ENCODE data around the gene CDH23.
A peak's percentile ranks its signal among the peaks of the same experiment; 100 is the strongest.

CDH23 gene

GRCh38 chr10:71750124-71750841, 353.6 kb downstream of the CDH23 start:
- DNase-seq = no peak

DNA sequence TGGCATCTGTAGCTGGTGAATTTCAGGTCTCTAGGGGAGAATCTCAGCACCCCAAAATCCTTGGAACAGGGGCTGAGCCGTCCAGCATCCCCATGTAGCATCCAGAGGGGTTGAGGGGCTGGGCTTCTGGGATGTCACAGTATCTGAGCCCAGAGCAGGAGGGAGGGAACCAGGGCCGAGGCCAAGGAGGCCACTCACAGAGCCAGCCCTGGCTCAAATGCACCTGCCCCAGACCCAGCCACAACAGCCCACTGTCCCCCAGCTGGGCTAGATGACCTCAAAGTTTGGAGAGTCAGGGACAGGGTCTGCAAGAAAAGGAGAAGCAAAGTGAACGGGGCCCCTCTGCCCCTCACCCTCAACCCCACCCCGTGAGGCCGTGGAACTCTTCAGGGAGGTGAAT, 354.3 kb downstream of the CDH23 start:
- DNase-seq = no peak

GRCh38 chr10:71751515-71752224, 354.9 kb downstream of the CDH23 start:
- DNase-seq = no peak

- no peak for DNase-seq
Observed at GRCh38 chr10:71752391-71753090, 355.8 kb downstream of the CDH23 start.

DNA sequence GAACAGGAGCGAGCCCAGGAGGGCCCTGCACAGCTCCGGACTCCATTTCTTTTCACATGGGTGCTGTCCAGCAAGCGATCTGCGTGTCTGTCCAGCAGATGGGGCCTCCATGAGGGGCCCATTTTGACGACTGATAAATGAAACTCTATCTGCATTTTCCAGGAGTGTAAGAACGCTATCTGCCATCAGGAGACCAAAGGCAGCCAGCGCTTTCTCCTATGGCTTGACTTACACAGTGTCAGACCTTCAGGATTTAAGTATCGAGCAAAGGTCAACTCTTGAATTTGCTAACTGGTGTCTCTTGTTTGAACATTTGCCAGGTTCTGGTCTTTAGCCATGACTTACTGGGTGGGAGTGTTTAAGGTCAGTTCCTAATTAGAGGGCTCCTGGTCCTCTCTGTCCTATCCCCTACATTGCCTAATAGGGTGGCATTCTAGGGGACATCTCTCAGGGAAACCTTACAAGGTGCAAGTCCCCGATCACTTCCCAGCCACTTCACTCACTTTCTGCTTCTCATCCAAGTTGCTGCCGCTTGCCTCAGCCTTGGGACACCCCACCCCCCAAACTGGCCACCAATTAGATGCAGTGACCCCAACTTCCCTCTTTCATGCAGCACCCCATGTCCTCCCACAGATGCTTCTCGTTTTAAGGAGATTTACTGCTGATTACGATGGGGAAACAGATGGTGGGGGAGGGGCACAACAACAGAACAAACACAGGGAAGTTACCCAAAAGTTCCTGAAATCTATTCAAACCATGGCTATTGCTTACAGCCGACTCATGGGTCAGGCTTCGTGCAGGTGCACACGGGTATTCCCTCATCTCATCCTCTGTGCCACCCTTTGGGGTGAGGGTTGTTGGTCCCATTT, 356.6 kb downstream of the CDH23 start:
- DNase-seq = peak in 1 of 2 donors; percentile 76

DNA sequence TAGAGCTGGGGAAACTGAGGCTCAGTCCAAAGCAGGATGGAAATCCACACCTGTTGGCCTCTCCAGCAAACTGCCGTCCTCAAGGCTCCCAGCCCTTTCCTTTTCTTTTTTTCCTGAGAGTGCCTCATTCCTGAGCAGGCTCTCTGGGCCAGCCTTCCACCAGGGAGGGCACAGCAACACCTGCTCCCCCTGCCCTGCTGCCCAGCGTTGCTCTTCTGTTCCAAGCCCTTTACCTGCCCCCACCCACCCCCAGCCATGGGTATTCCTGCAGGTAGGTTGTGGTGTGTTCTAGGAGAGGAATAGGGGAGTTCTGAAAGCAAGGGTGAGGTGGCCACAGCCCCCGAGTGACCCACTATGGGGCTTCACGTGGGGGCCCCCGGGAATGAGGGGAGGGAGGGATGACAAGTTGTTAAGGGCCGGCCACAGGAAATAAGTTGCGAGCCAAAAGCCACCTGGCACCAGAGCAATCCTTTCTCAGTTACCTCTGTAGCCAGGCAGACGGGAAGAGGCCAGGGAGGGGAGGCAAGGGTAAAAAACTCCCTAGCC, 357.3 kb downstream of the CDH23 start:
- DNase-seq = no peak

- DNase-seq = no peak
Observed at GRCh38 chr10:71754562-71754961, 357.8 kb downstream of the CDH23 start.

GRCh38 chr10:71755179-71755879, 358.6 kb downstream of the CDH23 start:
- DNase-seq = no peak

- peak in 1 of 2 donors; percentile 55 for DNase-seq
Observed at GRCh38 chr10:71756311-71757191, 359.8 kb downstream of the CDH23 start.

- no peak for DNase-seq
Observed at GRCh38 chr10:71757399-71757922, 360.7 kb downstream of the CDH23 start.

DNA sequence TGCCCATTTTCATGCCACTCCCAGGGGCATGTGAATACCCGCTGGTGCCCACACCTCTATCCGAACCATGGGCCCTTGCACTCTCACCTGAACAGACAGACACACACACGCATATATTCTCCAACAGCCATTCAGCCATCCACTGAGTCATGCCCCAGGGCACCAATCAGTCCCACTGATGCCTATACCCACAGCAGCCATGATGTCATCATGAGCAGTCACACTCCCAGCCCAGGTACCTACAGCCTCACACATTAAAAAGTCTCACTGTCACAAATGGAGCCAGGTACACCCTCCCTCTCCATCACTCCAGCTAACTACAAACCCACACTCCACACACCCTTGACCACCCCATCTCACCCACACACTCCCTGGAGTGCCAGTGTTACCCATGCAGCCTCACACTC, 364.4 kb downstream of the CDH23 start:
- DNase-seq = no peak

- DNase-seq = no peak
Observed at GRCh38 chr10:71761541-71762113, 364.9 kb downstream of the CDH23 start.

DNA sequence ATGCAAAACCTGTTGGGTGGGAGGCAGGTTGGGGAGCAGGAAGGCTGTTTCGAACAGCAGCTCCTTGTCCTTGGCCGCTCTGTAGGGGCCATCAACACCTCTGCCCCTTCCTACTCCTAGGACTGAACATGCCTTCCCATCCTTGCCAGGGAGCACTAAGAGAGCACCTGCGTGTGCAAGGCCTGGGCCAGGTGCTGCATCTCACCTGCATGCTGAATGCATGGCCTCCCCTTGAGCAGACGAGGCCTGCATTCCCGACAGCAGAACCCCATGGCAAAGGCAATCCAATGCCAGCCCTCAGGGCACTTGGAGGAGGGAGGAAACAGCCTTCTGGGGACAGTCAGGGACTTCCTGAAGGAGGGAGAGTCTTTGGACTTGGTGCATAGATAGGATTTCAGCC, 365.6 kb downstream of the CDH23 start:
- no peak for DNase-seq

GRCh38 chr10:71763352-71764127, 366.8 kb downstream of the CDH23 start:
- DNase-seq = no peak

GRCh38 chr10:71765176-71765904, 368.6 kb downstream of the CDH23 start:
- no peak for DNase-seq

GRCh38 chr10:71765906-71766716, 369.4 kb downstream of the CDH23 start:
- no peak for DNase-seq

DNA sequence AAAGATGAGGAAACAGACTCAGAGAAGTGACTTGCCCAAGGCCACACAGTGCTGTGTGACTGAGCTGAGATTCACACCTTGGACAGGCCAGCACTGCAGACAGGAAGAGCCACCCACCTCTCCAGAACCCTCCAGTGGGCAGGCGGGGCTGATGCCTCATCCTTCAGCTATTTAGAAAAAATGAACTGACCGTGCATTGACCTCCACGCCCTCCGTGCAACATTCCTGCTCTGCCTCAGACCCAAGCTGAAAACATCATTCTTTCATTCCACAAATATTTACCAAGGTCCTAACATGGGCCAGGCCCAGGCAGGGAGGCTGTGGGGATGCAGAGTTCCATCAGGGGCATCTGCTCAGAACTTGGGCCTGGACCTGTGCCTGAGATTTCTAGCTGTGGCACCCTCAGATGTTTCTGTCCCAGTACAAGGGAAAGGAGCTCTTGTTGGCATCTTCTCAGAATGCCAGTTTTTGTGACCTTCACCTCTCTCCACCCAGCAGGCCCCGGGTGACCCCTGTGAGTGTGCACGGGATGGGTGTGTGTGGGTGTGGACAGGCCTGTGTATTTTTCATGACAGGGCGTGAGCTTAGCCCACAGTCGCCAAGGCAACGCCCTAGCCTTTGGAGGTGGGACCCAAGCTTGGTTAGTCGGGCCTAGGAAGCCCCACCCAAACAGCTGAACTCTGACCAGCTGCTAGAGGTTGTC, 370.1 kb downstream of the CDH23 start:
- peak; percentile 59 to 69 for DNase-seq
